CD4-positive, alpha-beta memory T cell (primary cell): ENCODE results near the gene AK8. TPM values are rescaled to one million over a fixed set of nuclear protein-coding genes. Genes with fewer than 3 reads are reported as not detected.

Experiments
- CTCF ChIA-PET: fragments of 350-600 bp; sonication (Branson Sonifier 250); formaldehyde crosslinking; loops from one replicate; lab custom pipeline; 2021; ENCODE audit warnings: inconsistent platforms; ENCODE audit not compliant: partially characterized antibody; lab: Charles Lee
- POLR2A ChIA-PET: fragments of 350-600 bp; sonication (Branson Sonifier 250); formaldehyde crosslinking; loops from one replicate; lab custom pipeline; 2021; ENCODE audit not compliant: partially characterized antibody; lab: Charles Lee
- DNase-seq, 5 donors: peaks; one replicate each; pipeline versions ENCODE4 v3.0.0 to v3.0.0-alpha.2; 2020 to 2022; ENCODE audit warnings: mixed read lengths in 1 of 5
- H3K27ac ChIP-seq: one replicate; pipeline ENCODE4 v1.7.0; 2013; ENCODE audit warnings: low read depth, low read length
- H3K27me3 ChIP-seq: 2 replicates; pipeline ENCODE4 v1.7.0; 2013; ENCODE audit warnings: mild to moderate bottlenecking, low read length, moderate library complexity; ENCODE audit not compliant: insufficient read depth
- H3K36me3 ChIP-seq: 2 replicates; pipeline ENCODE4 v1.7.0; 2013; ENCODE audit warnings: mild to moderate bottlenecking, low read length, moderate library complexity; ENCODE audit not compliant: insufficient read depth
- H3K4me1 ChIP-seq: 2 replicates; pipeline ENCODE4 v1.7.0; 2013; ENCODE audit warnings: mild to moderate bottlenecking, low read length, moderate library complexity; ENCODE audit not compliant: insufficient read depth
- H3K4me3 ChIP-seq, 2 donors: one replicate each; pipeline ENCODE4 v1.7.0; 2013; ENCODE audit warnings: low read length in 2 of 2, mild to moderate bottlenecking in 1 of 2
- H3K9me3 ChIP-seq, 2 donors: one replicate each; pipeline ENCODE4 v1.7.0; 2013; ENCODE audit warnings: low read length in 2 of 2, control low read depth in 1 of 2; ENCODE audit not compliant: control insufficient read depth in 1 of 2
- H3K27ac Mint-ChIP-seq, 7 donors: one replicate each; pipeline ENCODE4 v1.8.0; 2020 to 2021; ENCODE audit warnings: mixed read lengths in 7 of 7, mild to moderate bottlenecking in 6 of 7, inconsistent platforms in 3 of 7, moderate library complexity in 3 of 7
- H3K27me3 Mint-ChIP-seq, 2 donors: one replicate each; pipeline ENCODE4 v1.8.0; 2020 to 2021; ENCODE audit warnings: mixed read lengths in 2 of 2
- H3K36me3 Mint-ChIP-seq, 2 donors: one replicate each; pipeline ENCODE4 v1.8.0; 2020 to 2021; ENCODE audit warnings: mixed read lengths in 2 of 2, inconsistent platforms in 1 of 2, mild to moderate bottlenecking in 1 of 2
- H3K4me1 Mint-ChIP-seq, 4 donors: one replicate each; pipeline ENCODE4 v1.8.0; 2020 to 2021; ENCODE audit warnings: mixed read lengths in 4 of 4, mild to moderate bottlenecking in 1 of 4
- H3K4me3 Mint-ChIP-seq, 8 donors: one replicate each; pipeline ENCODE4 v1.8.0; 2020 to 2021; ENCODE audit warnings: mixed read lengths in 8 of 8, mild to moderate bottlenecking in 7 of 8, moderate library complexity in 6 of 8, inconsistent platforms in 3 of 8
- H3K9me3 Mint-ChIP-seq, 8 donors: one replicate each; pipeline ENCODE4 v1.8.0; 2020 to 2021; ENCODE audit warnings: mixed read lengths in 8 of 8, mild to moderate bottlenecking in 5 of 8, inconsistent platforms in 3 of 8, moderate library complexity in 1 of 8
- intact Hi-C: fragments of 100-400 bp; cut with micrococcal nuclease; formaldehyde crosslinking; loops from one replicate; pipeline ENCODE4 v1.15.1; 2023
- polyA plus RNA-seq, 2 donors: library from polyadenylated mRNA; unstranded; fragments of 300-500 nt; fragmentation: Illumina TruSeq; gene quantifications; one replicate each; pipeline ENCODE4 v1.2.3, GENCODE V29; 2021
- total RNA-seq, 2 experiments: library from RNA; stranded (reverse); gene quantifications; one replicate each; pipeline ENCODE4 v1.2.3, GENCODE V29; 2021

AK8 gene
- total and polyA plus RNA-seq, 4 experiments from 2014 or later = 0.28 TPM; not detected in 3

GRCh38 chr9:132873403-132873802 lies 4.7 kb downstream of the AK8 start:
- intact Hi-C loops = no loop called here
- H3K36me3 ChIP-seq = no peaks in the 10 kb centered on the region
- peaks cover 0 to 1% of the 10 kb centered on the region in 2 donors for H3K27me3 Mint-ChIP-seq
- H3K4me3 ChIP-seq = no peak overlapping the region
- H3K9me3 ChIP-seq = no peaks in the 10 kb centered on the region
- H3K4me3 Mint-ChIP-seq = peak overlapping the region in 7 of 8 donors; percentile 1 to 72 (median 58)
- H3K27ac ChIP-seq = no peak overlapping the region
- POLR2A ChIA-PET = no interaction called here
- H3K27me3 ChIP-seq = no peaks in the 10 kb centered on the region
- no peaks in the 10 kb centered on the region for H3K36me3 Mint-ChIP-seq
- peak overlapping the region in 6 of 7 donors; percentile 22 to 92 (median 54) for H3K27ac Mint-ChIP-seq
- peaks cover 6% of the 10 kb centered on the region for H3K4me1 ChIP-seq
- CTCF ChIA-PET = interaction anchor here (0.9 kb wide), 1 partner anchor 28 kb away, joined by 3 read pairs; no protein-coding TSS in a partner anchor
- peaks cover 4 to 13% (median 5%) of the 10 kb centered on the region in 4 donors for H3K4me1 Mint-ChIP-seq
- no peak for DNase-seq
- no peaks in the 10 kb centered on the region for H3K9me3 Mint-ChIP-seq

- no peak for DNase-seq
- Mint-ChIP-seq H3K27me3 (peaks cover 0 to 1% of the 10 kb centered on the region in 2 donors), H3K27ac (no peak overlapping the region), H3K36me3 (no peaks in the 10 kb centered on the region), H3K9me3 (no peaks in the 10 kb centered on the region), H3K4me3 (no peak overlapping the region), H3K4me1 (peaks cover 3 to 6% (median 4%) of the 10 kb centered on the region in 4 donors)
- intact Hi-C loops = no loop called here
- POLR2A ChIA-PET = no interaction called here
- no peak overlapping the region for H3K4me3 ChIP-seq
- no peaks in the 10 kb centered on the region for H3K4me1 ChIP-seq
- H3K36me3 ChIP-seq = no peaks in the 10 kb centered on the region
- no peaks in the 10 kb centered on the region for H3K9me3 ChIP-seq
- CTCF ChIA-PET = no interaction called here
- no peaks in the 10 kb centered on the region for H3K27me3 ChIP-seq
- H3K27ac ChIP-seq = no peak overlapping the region
These were observed 8.8 kb downstream of the AK8 start for GRCh38 chr9:132869266-132869665.

- Histone ChIP-seq H3K4me1 (no peaks in the 10 kb centered on the region), H3K27me3 (no peaks in the 10 kb centered on the region), H3K27ac (no peak overlapping the region), H3K36me3 (no peaks in the 10 kb centered on the region), H3K4me3 (no peak overlapping the region), H3K9me3 (no peaks in the 10 kb centered on the region)
- H3K4me3 Mint-ChIP-seq = no peak overlapping the region
- CTCF ChIA-PET = no interaction called here
- no peak overlapping the region for H3K27ac Mint-ChIP-seq
- POLR2A ChIA-PET = no interaction called here
- H3K36me3 Mint-ChIP-seq = no peaks in the 10 kb centered on the region
- no peaks in the 10 kb centered on the region for H3K4me1 Mint-ChIP-seq
- intact Hi-C loops = no loop called here
- H3K27me3 Mint-ChIP-seq = peaks cover 0 to 5% of the 10 kb centered on the region in 2 donors
- no peaks in the 10 kb centered on the region for H3K9me3 Mint-ChIP-seq
- no peak for DNase-seq
These were observed 11.2 kb downstream of the AK8 start for GRCh38 chr9:132866898-132867297.

DNA sequence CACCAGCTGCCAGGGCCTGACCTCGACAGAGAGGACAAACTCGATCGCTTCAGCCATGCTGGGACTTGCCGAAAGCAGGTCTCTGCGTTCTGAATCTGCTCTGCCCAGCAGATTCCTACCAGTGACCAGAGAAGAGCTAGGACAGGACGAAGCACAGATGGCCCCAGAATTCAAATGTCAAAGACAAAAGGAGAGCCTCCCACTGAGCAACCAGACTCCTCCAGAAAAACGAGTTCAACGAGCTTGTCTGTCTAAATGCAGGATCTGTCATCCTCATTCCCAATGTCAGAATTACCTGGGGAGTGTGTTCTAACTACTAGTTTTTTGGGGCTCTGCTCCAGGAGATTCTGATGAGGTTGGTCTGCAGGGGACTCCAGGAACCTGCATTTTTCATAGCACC lies 13.4 kb downstream of the AK8 start:
- H3K4me1 Mint-ChIP-seq = no peaks in the 10 kb centered on the region
- intact Hi-C loops = no loop called here
- H3K36me3 ChIP-seq = no peaks in the 10 kb centered on the region
- peaks cover 3 to 5% of the 10 kb centered on the region in 2 donors for H3K27me3 Mint-ChIP-seq
- no peaks in the 10 kb centered on the region for H3K36me3 Mint-ChIP-seq
- H3K9me3 Mint-ChIP-seq = no peaks in the 10 kb centered on the region
- H3K27ac ChIP-seq = no peak overlapping the region
- no peaks in the 10 kb centered on the region for H3K27me3 ChIP-seq
- H3K4me1 ChIP-seq = no peaks in the 10 kb centered on the region
- no peak overlapping the region for H3K4me3 Mint-ChIP-seq
- H3K4me3 ChIP-seq = no peak overlapping the region
- no peak overlapping the region for H3K27ac Mint-ChIP-seq
- DNase-seq = no peak
- H3K9me3 ChIP-seq = no peaks in the 10 kb centered on the region
- ChIA-PET POLR2A (no interaction called here), CTCF (no interaction called here)

DNA sequence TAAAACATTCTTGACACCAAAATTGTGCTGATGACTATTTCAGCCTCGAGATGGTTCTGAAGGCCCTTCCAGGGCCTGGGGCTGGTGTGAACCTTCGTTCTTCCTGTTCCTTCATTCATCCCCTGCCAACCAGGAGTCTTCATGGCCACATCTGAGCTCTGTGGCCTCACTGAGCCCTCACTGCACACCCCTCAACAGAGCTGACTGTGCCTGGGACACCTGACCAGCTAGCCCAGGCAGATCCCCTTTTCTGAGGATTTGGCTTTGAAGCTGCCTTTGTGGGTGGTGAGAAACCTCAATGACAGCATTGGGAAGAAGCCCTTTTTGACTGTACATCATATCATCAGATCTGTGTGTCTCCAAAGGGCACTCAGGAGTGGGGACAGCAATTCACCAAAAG lies 13.8 kb downstream of the AK8 start:
- H3K27me3 Mint-ChIP-seq = peaks cover 3 to 5% of the 10 kb centered on the region in 2 donors
- intact Hi-C loops = no loop called here

GRCh38 chr9:132863096-132863495 lies 15.0 kb downstream of the AK8 start:
- H3K36me3 Mint-ChIP-seq = no peaks in the 10 kb centered on the region
- Histone ChIP-seq H3K4me1 (no peaks in the 10 kb centered on the region), H3K9me3 (no peaks in the 10 kb centered on the region), H3K4me3 (no peak overlapping the region), H3K36me3 (no peaks in the 10 kb centered on the region), H3K27me3 (no peaks in the 10 kb centered on the region), H3K27ac (no peak overlapping the region)
- H3K27ac Mint-ChIP-seq = peak overlapping the region in 1 of 7 donors; percentile 51
- H3K4me3 Mint-ChIP-seq = no peak overlapping the region
- ChIA-PET POLR2A (no interaction called here), CTCF (no interaction called here)
- no peaks in the 10 kb centered on the region for H3K4me1 Mint-ChIP-seq
- no peaks in the 10 kb centered on the region for H3K9me3 Mint-ChIP-seq
- H3K27me3 Mint-ChIP-seq = peaks cover 5 to 11% of the 10 kb centered on the region in 2 donors
- no peak for DNase-seq
- intact Hi-C loops = no loop called here

More for the DNA sequence above, 13.8 kb downstream of the AK8 start:
- H3K27ac ChIP-seq = no peak overlapping the region
- no peak for DNase-seq
- H3K36me3 Mint-ChIP-seq = no peaks in the 10 kb centered on the region
- no peaks in the 10 kb centered on the region for H3K9me3 Mint-ChIP-seq
- no peaks in the 10 kb centered on the region for H3K27me3 ChIP-seq
- H3K9me3 ChIP-seq = no peaks in the 10 kb centered on the region
- H3K4me3 Mint-ChIP-seq = no peak overlapping the region
- ChIA-PET POLR2A (no interaction called here), CTCF (no interaction called here)
- no peak overlapping the region for H3K4me3 ChIP-seq
- no peak overlapping the region for H3K27ac Mint-ChIP-seq
- no peaks in the 10 kb centered on the region for H3K36me3 ChIP-seq
- H3K4me1 Mint-ChIP-seq = no peaks in the 10 kb centered on the region
- no peaks in the 10 kb centered on the region for H3K4me1 ChIP-seq

DNA sequence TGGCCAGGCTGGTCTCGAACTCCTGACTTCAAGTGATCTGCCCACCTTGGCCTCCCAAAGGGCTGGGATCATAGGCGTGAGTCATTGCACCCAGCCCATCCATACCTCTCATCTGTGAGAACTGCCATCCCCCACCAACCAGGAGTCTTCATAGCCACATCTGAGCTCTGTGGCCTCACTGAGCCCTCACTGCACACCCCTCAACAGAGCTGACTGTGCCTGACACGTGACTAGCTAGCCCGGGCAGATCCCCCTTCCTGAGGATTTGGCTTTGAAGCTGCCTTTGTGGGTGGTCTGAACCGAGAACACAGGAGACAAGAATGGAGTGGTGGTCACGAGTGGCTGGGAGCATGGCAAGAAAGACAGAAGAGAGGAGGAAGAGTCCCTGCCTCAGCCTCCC lies 15.6 kb downstream of the AK8 start:
- H3K9me3 Mint-ChIP-seq = no peaks in the 10 kb centered on the region
- no peaks in the 10 kb centered on the region for H3K9me3 ChIP-seq
- H3K27ac Mint-ChIP-seq = no peak overlapping the region
- ChIA-PET CTCF (interaction anchor here (0.6 kb wide), 1 partner anchor 14 kb away, joined by 5 read pairs; no protein-coding TSS in a partner anchor), POLR2A (no interaction called here)
- no peak overlapping the region for H3K4me3 ChIP-seq
- no peak for DNase-seq
- no peaks in the 10 kb centered on the region for H3K4me1 ChIP-seq
- intact Hi-C loops = no loop called here
- no peaks in the 10 kb centered on the region for H3K4me1 Mint-ChIP-seq
- H3K27me3 Mint-ChIP-seq = peaks cover 5 to 12% of the 10 kb centered on the region in 2 donors
- H3K36me3 ChIP-seq = no peaks in the 10 kb centered on the region
- H3K27ac ChIP-seq = no peak overlapping the region
- no peak overlapping the region for H3K4me3 Mint-ChIP-seq
- H3K36me3 Mint-ChIP-seq = no peaks in the 10 kb centered on the region
- H3K27me3 ChIP-seq = no peaks in the 10 kb centered on the region
